Lung (tissue), 12 donors: ENCODE measurements around the gene REC114. TPM values are rescaled to one million over a fixed set of nuclear protein-coding genes. Genes with fewer than 3 reads are reported as not detected.
"Not testable (repeated sequence)": the region's sequence is repeated elsewhere in the genome, so short reads cannot be mapped to it uniquely, and the experiment has no call there.

ENCODE experiments used
- ATAC-seq: fragments of 200-7000 bp; cut with Tn5 transposase; one replicate; pipeline ENCODE4 v1.9.1; 2020; ENCODE audit warnings: moderate number of reproducible peaks; ENCODE audit not compliant: insufficient read depth, low FRiP score
- DNase-seq, 3 donors: peaks; one replicate each; pipeline ENCODE4 v3.0.0-alpha.2; 2013 to 2017
- H3K27ac ChIP-seq, 2 donors: one replicate each; pipeline ENCODE4 v1.5.1; 2013; ENCODE audit warnings: mild to moderate bottlenecking in 2 of 2, moderate library complexity in 2 of 2, control low read depth in 1 of 2, inconsistent platforms in 1 of 2, low read depth in 1 of 2, low read length in 1 of 2
- H3K27me3 ChIP-seq, 3 donors: one replicate each; pipeline ENCODE4 v1.5.1; 2013; ENCODE audit warnings: low read length in 2 of 3; ENCODE audit not compliant: control insufficient read depth in 3 of 3, insufficient read depth in 3 of 3
- H3K36me3 ChIP-seq, 4 donors: one replicate each; pipeline ENCODE4 v1.5.1; 2013; ENCODE audit warnings: low read length in 4 of 4, mild to moderate bottlenecking in 1 of 4, moderate library complexity in 1 of 4; ENCODE audit not compliant: control insufficient read depth in 4 of 4, insufficient read depth in 4 of 4
- H3K4me1 ChIP-seq, 5 donors: one replicate each; pipeline ENCODE4 v1.5.1; 2013; ENCODE audit warnings: low read length in 5 of 5, mild to moderate bottlenecking in 2 of 5, moderate library complexity in 1 of 5; ENCODE audit not compliant: control insufficient read depth in 5 of 5, insufficient read depth in 5 of 5
- H3K4me3 ChIP-seq: one replicate; pipeline ENCODE4 v1.5.1; 2013; ENCODE audit warnings: mild to moderate bottlenecking, control low read depth, moderate library complexity
- H3K9ac ChIP-seq, 2 donors: one replicate each; pipeline ENCODE4 v1.5.1; 2013; ENCODE audit warnings: low read length in 2 of 2, control low read depth in 1 of 2; ENCODE audit not compliant: insufficient read depth in 1 of 2
- H3K9me3 ChIP-seq, 4 donors: one replicate each; pipeline ENCODE4 v1.5.1; 2013; ENCODE audit warnings: low read length in 3 of 4, mild to moderate bottlenecking in 1 of 4, moderate library complexity in 1 of 4; ENCODE audit not compliant: control insufficient read depth in 4 of 4, insufficient read depth in 3 of 4
- WGBS, 2 donors: extraction: QIAGEN DNeasy Blood & Tissue Kit; methylation state at CpG; one replicate each; pipeline ENCODE4 v1.1.7; 2013; 5-methylcytosine and 5-hydroxymethylcytosine counted together
- polyA plus RNA-seq, 2 donors: library from polyadenylated mRNA; stranded (reverse); fragments of 200-250 nt; gene quantifications; one replicate each; pipeline ENCODE4 v1.2.1, GENCODE V29; 2013
- total RNA-seq, 2 donors: library from RNA; depleted of rRNA in 1 of 2; stranded (reverse); fragments of >200 nt in 1 of 2; gene quantifications; one replicate each; pipeline ENCODE4 v1.2.1, GENCODE V29; 2014 to 2021
- TF ChIP-seq, protein P1 (sequence below): IDR thresholded peaks from 2 replicates; pipeline ENCODE4 v1.5.1; 2012; ENCODE audit warnings: mild to moderate bottlenecking; ENCODE audit errors: control extremely low read depth, extremely low read depth
- donor health status: control.
- donor health status: control.
- donor health status: Bipolar disorder and iron deficiency.
- donor health status: healthy.
- donor health status: DM: yes; HTN: yes; CAD: no.

The REC114 gene
- total and polyA plus RNA-seq, 4 donors = 0.15 TPM; not detected in 3

DNA sequence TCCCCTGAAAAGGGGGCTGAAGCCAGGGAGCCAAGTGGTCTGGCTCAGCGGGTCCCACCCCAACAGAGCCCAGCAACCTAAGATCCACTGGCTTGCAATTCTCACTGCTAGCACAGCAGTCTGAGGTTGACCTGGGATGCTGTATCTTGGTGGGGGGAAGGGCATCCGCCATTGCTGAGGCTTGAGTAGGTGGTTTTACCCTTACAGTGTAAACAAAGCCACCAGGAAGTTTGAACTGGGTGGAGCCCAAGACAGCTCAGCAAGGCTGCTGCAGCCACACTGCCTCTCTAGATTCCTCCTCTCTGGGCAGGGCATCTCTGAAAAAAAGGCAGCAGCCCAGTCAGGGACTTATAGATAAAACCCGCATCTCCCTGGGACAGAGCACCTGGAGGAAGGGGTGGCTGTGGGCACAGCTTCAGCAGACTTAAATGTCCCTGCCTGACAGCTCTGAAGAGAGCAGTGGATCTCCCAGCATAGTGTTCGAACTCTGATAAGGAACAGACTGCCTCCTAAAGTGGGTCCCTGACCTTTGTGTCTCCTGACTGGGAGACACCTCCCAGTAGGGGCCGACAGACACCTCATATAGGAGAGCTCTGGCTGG, 5.3 kb downstream of the REC114 start:
- H3K4me3 ChIP-seq, ATAC-seq, H3K9me3 ChIP-seq, H3K27me3 ChIP-seq, H3K36me3 ChIP-seq, H3K9ac ChIP-seq, H3K4me1 ChIP-seq, H3K27ac ChIP-seq: not testable (repeated sequence)
- peak in 1 of 3 donors; percentile 3 for DNase-seq
- 57 to 69% methylated on average over 5 of the region's 5 CpGs for WGBS, 2 donors

DNA sequence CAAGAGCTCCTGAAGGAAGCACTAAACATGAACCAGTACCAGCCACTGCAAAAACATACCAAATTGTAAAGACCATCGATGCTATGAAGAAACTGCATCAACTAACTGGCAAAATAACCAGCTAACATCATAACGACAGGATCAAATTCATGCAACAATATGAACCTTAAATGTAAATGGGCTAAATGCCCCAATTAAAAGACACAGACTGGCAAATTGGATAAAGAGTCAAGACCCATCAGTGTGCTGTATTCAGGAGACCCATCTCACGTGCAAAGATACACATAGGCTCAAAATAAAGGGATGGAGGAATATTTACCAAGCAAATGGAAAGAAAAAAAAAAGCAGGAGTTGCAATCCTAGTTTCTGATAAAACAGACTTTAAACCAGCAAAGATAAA, 7.0 kb downstream of the REC114 start:
- 87 to 89% methylated on average over 2 to 3 of the region's 3 CpGs for WGBS, 2 donors
- H3K9ac ChIP-seq = not testable (repeated sequence)

DNA sequence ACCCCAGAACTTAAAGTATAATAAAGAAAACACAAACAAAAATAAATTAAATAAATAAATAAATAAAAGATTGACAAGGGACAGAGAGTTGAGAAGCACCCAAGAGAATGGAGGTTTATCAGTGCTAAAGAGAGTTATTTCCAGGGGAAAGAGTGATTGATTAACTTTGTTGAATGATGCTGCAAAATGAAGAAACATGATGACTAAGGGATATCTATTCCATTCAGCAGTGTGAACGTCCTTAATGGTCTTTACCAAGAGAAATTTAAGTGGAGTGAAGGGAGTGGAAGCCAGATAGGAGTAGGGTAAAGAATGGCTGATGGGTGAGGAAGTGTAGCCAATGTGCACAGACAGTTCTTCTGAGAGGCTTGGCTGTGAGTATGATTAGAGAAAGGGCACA, 11.1 kb downstream of the REC114 start:
- Histone ChIP-seq H3K36me3 (no peaks in the 10 kb centered on the region), H3K9me3 (no peaks in the 10 kb centered on the region), H3K27me3 (no peaks in the 10 kb centered on the region), H3K27ac (no peak overlapping the region), H3K9ac (no peak overlapping the region), H3K4me1 (no peaks in the 10 kb centered on the region), H3K4me3 (no peak overlapping the region)
- DNase-seq (no peak), ATAC-seq (no peak)
- 10 to 42% methylated on average over 1 of the region's 1 CpG for WGBS, 2 donors
- TF ChIP-seq, protein P1, sequence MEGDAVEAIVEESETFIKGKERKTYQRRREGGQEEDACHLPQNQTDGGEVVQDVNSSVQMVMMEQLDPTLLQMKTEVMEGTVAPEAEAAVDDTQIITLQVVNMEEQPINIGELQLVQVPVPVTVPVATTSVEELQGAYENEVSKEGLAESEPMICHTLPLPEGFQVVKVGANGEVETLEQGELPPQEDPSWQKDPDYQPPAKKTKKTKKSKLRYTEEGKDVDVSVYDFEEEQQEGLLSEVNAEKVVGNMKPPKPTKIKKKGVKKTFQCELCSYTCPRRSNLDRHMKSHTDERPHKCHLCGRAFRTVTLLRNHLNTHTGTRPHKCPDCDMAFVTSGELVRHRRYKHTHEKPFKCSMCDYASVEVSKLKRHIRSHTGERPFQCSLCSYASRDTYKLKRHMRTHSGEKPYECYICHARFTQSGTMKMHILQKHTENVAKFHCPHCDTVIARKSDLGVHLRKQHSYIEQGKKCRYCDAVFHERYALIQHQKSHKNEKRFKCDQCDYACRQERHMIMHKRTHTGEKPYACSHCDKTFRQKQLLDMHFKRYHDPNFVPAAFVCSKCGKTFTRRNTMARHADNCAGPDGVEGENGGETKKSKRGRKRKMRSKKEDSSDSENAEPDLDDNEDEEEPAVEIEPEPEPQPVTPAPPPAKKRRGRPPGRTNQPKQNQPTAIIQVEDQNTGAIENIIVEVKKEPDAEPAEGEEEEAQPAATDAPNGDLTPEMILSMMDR = no peak

More for the DNA sequence above, 7.0 kb downstream of the REC114 start:
- H3K27me3 ChIP-seq, H3K36me3 ChIP-seq, DNase-seq, H3K9me3 ChIP-seq, H3K4me1 ChIP-seq, H3K27ac ChIP-seq, H3K4me3 ChIP-seq, ATAC-seq: not testable (repeated sequence)

DNA sequence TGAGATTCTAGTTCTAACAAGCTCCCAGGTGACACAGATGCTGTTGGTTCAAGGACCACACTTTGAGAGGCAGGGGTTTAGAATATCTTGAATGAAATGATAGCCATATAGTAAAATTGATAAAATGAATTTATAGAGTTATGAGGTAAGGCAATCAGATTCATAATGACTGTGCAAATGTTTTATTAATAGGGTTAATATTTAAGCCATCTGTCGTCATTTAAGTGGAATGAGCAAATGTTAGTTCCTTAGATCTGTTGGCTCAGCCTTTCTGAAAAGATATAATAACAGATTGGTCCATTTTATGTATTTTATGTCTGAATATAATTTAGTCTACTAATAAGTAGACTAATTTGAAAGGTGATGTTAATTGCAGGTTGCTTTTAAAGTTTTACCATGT, 12.9 kb downstream of the REC114 start:
- WGBS, 2 donors = 68 to 85% methylated on average over 1 of the region's 1 CpG
- no peaks in the 10 kb centered on the region for H3K9me3 ChIP-seq
- no peaks in the 10 kb centered on the region for H3K27me3 ChIP-seq

More for the DNA sequence above, 12.9 kb downstream of the REC114 start:
- Histone ChIP-seq H3K4me3 (no peak overlapping the region), H3K36me3 (no peaks in the 10 kb centered on the region), H3K9ac (no peak overlapping the region), H3K27ac (no peak overlapping the region), H3K4me1 (no peaks in the 10 kb centered on the region)
- DNase-seq (peak in 1 of 3 donors; percentile 13), ATAC-seq (no peak)
- TF ChIP-seq, protein P1 = no peak
